Measurements from ENCODE around the gene RBM19. TPM values are rescaled to one million over a fixed set of nuclear protein-coding genes. Genes with fewer than 3 reads are reported as not detected.

The RBM19 gene
- total and polyA plus RNA-seq, 4 donors = 7.9 to 18.7 (median 9.0) TPM

DNA sequence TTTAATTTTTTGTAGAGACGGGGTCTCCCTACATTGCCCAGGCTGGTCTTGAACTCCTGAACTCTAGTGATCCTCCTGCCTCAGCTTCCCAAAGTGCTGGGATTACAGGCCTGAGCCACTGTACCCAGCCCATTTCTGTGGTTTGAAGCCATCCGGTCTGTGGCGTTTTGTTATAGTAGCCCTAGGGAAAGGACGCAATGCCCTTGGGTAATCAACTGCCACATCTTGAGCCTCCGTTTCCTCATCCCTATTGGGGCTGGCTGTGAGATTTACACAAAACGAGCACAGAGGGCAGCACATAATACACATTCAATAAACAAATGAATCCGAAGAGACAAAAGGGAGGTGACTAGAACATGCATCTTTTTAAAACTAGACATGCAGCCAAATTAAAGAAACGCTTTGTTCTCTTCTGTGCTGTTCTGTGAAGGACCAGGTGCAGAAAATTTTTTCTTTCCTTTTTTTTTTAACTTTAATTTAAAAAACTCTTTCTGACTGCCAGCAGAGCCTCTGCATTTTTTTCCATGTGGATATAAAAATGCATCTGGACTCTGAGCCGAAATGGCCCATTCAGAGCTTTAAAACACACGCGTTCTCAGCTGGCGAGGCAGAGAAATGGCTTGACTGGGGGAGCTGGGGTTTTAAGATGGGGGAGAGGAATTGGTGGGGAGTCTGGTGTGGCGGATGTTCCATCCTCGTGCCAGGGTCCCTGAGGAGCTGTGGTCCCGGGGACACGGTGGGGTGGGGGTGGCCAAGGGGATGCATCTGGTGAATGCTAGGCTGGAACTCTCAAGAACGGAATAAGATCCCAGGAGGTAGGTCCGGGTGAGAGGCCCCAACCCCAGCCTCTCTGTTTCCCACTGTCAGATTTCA lies 119.0 kb downstream of the RBM19 start:
- TF ChIP-seq SP1 (IDR thresholded peaks at IDR 0.05) = no peak
- TF ChIP-seq GABPA (IDR thresholded peaks at IDR 0.05 in 1 of 2, conservative IDR thresholded peaks at IDR 0.05 in 1 of 2) = no peak
- TF ChIP-seq ATF3 (IDR thresholded peaks at IDR 0.05) = no peak
- no peak for TF ChIP-seq HNF4A (conservative IDR thresholded peaks at IDR 0.05)
- no peak for TF ChIP-seq TAF1 (conservative IDR thresholded peaks at IDR 0.05)
- WGBS = 97% methylated on average over 18 of the region's 18 CpGs
- H3K36me3 ChIP-seq (ENCODE audit: control insufficient read depth in 4 of 4, insufficient read depth in 3 of 4, low read depth in 1 of 4, low read length in 3 of 4) = peaks cover 0 to 11% (median 0%) of the 10 kb centered on the region in 4 donors
- no peaks in the 10 kb centered on the region for H3K9me3 ChIP-seq (ENCODE audit: control insufficient read depth in 4 of 4, low read length in 3 of 4)
- H3K27ac ChIP-seq (ENCODE audit: low read depth in 1 of 2, low read length in 2 of 2) = no peak overlapping the region
- no peak overlapping the region for H3K4me3 ChIP-seq (ENCODE audit: low read depth in 1 of 3, low read length in 3 of 3)
- DNase-seq (ENCODE audit: low spot score) = no peak
- no peaks in the 10 kb centered on the region for H3K4me1 ChIP-seq (ENCODE audit: control insufficient read depth in 4 of 4, insufficient read depth in 4 of 4, low read length in 3 of 4)
- no peak overlapping the region for H3K9ac ChIP-seq (ENCODE audit: low read depth in 1 of 2, low read length in 2 of 2)
- H3K27me3 ChIP-seq (ENCODE audit: control insufficient read depth in 4 of 4, insufficient read depth in 4 of 4, low read length in 3 of 4) = no peaks in the 10 kb centered on the region

- Histone ChIP-seq H3K4me1 (ENCODE audit: control insufficient read depth in 4 of 4, insufficient read depth in 4 of 4, low read length in 3 of 4) (no peaks in the 10 kb centered on the region), H3K36me3 (ENCODE audit: control insufficient read depth in 4 of 4, insufficient read depth in 3 of 4, low read depth in 1 of 4, low read length in 3 of 4) (peaks cover 0 to 11% (median 0%) of the 10 kb centered on the region in 4 donors), H3K9me3 (ENCODE audit: control insufficient read depth in 4 of 4, low read length in 3 of 4) (no peaks in the 10 kb centered on the region), H3K27me3 (ENCODE audit: control insufficient read depth in 4 of 4, insufficient read depth in 4 of 4, low read length in 3 of 4) (no peaks in the 10 kb centered on the region), H3K27ac (ENCODE audit: low read depth in 1 of 2, low read length in 2 of 2) (no peak overlapping the region), H3K4me3 (ENCODE audit: low read depth in 1 of 3, low read length in 3 of 3) (no peak overlapping the region), H3K9ac (ENCODE audit: low read depth in 1 of 2, low read length in 2 of 2) (no peak overlapping the region)
- DNase-seq (ENCODE audit: low spot score) = no peak
- TF ChIP-seq SP1 (IDR thresholded peaks at IDR 0.05) (no peak), FOXA1 (IDR thresholded peaks at IDR 0.05) (no peak), FOXA2 (IDR thresholded peaks at IDR 0.05) (no peak), YY1 (IDR thresholded peaks at IDR 0.05) (no peak), MAX (IDR thresholded peaks at IDR 0.05) (no peak), TAF1 (conservative IDR thresholded peaks at IDR 0.05) (no peak), JUND (IDR thresholded peaks at IDR 0.05) (no peak), ATF3 (IDR thresholded peaks at IDR 0.05) (no peak), HNF4A (conservative IDR thresholded peaks at IDR 0.05) (no peak), GABPA (IDR thresholded peaks at IDR 0.05 in 1 of 2, conservative IDR thresholded peaks at IDR 0.05 in 1 of 2) (no peak), RXRA (IDR thresholded peaks at IDR 0.05) (no peak), CTCF (IDR thresholded peaks at IDR 0.05; ENCODE audit: low read depth, low read length, missing input control) (no peak), HNF4G (IDR thresholded peaks at IDR 0.05) (no peak), EGR1 (IDR thresholded peaks at IDR 0.05; ENCODE audit: low read depth in 2 of 2) (no peak), NR2F2 (IDR thresholded peaks at IDR 0.05) (no peak)
- TF ChIP-seq, protein P1, sequence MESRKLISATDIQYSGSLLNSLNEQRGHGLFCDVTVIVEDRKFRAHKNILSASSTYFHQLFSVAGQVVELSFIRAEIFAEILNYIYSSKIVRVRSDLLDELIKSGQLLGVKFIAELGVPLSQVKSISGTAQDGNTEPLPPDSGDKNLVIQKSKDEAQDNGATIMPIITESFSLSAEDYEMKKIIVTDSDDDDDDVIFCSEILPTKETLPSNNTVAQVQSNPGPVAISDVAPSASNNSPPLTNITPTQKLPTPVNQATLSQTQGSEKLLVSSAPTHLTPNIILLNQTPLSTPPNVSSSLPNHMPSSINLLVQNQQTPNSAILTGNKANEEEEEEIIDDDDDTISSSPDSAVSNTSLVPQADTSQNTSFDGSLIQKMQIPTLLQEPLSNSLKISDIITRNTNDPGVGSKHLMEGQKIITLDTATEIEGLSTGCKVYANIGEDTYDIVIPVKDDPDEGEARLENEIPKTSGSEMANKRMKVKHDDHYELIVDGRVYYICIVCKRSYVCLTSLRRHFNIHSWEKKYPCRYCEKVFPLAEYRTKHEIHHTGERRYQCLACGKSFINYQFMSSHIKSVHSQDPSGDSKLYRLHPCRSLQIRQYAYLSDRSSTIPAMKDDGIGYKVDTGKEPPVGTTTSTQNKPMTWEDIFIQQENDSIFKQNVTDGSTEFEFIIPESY (IDR thresholded peaks at IDR 0.05) = no peak
- 92% methylated on average over 10 of the region's 10 CpGs for WGBS
These were observed 120.0 kb downstream of the RBM19 start for GRCh38 chr12:113845900-113846674.
